H1 (cell line): Measurements from ENCODE around the gene SERPINA12. TPM values are rescaled to one million over a fixed set of nuclear protein-coding genes. Genes with fewer than 3 reads are reported as not detected.

Experiments
- CBX8 ChIP-seq: fragments of 300-800, 300-1000 bp; sonication (generic); IDR thresholded peaks from 2 replicates; pipeline ENCODE4 v1.7.1; 2016; ENCODE audit warnings: low read depth, low read length, borderline replicate concordance
- CHD7 ChIP-seq: fragments of 300-600 bp; sonication (generic); IDR thresholded peaks from 2 replicates; pipeline ENCODE4 v1.7.1; 2012; ENCODE audit warnings: low read length, moderate library complexity, mild to moderate bottlenecking, inconsistent platforms; ENCODE audit not compliant: insufficient replicate concordance
- EZH2 ChIP-seq: fragments of 200-600 bp; sonication (generic); IDR thresholded peaks from 2 replicates; pipeline ENCODE4 v1.7.1; 2012; ENCODE audit warnings: low read depth, mild to moderate bottlenecking, moderate library complexity, low read length, inconsistent platforms; ENCODE audit not compliant: severe bottlenecking
- JUND ChIP-seq: IDR thresholded peaks from 2 replicates; pipeline ENCODE4 v1.6.1; 2011; ENCODE audit warnings: mild to moderate bottlenecking, improper control_type of control experiment, low read length
- SUZ12 ChIP-seq: fragments of 200-600 bp; sonication (generic); IDR thresholded peaks from 2 replicates; pipeline ENCODE4 v1.6.1; 2012; ENCODE audit warnings: mild to moderate bottlenecking, inconsistent platforms, low read length, moderate library complexity, mixed read lengths
- polyA plus RNA-seq, 7 experiments: library from polyadenylated mRNA; depleted of rRNA in 3 of 7; stranded (reverse) in 5 of 7; unstranded in 2 of 7; fragments of >200 nt in 5 of 7; fragments of 200-250 nt in 2 of 7; gene quantifications; 1 replicate in 5 of 7; 2 replicates in 1 of 7; 4 replicates in 1 of 7; pipeline versions ENCODE4 v1.2.1 to v1.2.3, GENCODE V29; 2011 to 2013; ENCODE audit warnings: missing spikeins in 2 of 7, mixed read lengths in 2 of 7
- total RNA-seq: library from RNA; stranded (reverse); fragmentation: NEBNext Ultra II Directional; extraction: Animal tissue kit (Norgen Biotek cat#: 25700); gene quantifications from 2 replicates; pipeline ENCODE4 v1.2.1, GENCODE V29; 2021

SERPINA12 gene
- total and polyA plus RNA-seq, 2 of the 8 experiments (the other 6 are each of a cell fraction or from before 2014, with no cell fraction given), result not detected

DNA sequence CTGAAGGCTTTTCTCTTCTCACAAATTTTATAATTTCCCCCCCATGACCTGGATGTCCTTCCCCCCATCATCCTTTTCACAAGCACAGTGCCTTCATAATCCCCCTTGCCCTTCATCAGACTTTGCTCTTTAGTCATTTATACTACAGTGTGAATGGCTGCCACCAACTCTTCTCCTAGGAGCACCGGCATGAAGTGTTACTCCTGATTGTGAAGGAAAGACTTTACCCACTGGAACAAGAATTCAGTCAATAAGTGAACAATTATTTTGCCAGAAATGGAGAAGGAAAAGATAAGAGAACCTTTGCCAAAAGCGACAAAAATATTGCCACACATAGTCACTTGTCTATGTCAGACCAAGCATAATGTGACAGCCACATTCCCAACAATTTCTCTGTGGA is 38.2 kb downstream of the SERPINA12 start (continued):
- TF ChIP-seq CHD7, result no peak
- TF ChIP-seq SUZ12, result no peak
- TF ChIP-seq EZH2, result no peak
- TF ChIP-seq JUND, result no peak
- no peak for TF ChIP-seq CBX8
